HepG2 (cell line): Measurements from ENCODE around the gene TEAD1. TPM values are rescaled to one million over a fixed set of nuclear protein-coding genes. Genes with fewer than 3 reads are reported as not detected.

Experiments
- AGO1 ChIP-seq: fragments of 200-400 bp; formaldehyde crosslinking; IDR thresholded peaks from 2 replicates; pipeline ENCODE4 v1.6.1; 2017; ENCODE audit warnings: mild to moderate bottlenecking, low read depth, low read length, moderate library complexity; ENCODE audit not compliant: poor library complexity, severe bottlenecking
- ARID4A ChIP-seq: sonication (generic); formaldehyde crosslinking; IDR thresholded peaks from 2 replicates; pipeline ENCODE4 v1.5.0; 2020; ENCODE audit warnings: mild to moderate bottlenecking, missing genetic modification reagents, borderline replicate concordance
- DDIT3 ChIP-seq: sonication (generic); formaldehyde crosslinking; IDR thresholded peaks from 2 replicates; pipeline ENCODE4 v1.4.0; 2020; ENCODE audit warnings: mild to moderate bottlenecking, missing genetic modification reagents
- MLX ChIP-seq: IDR thresholded peaks from 2 replicates; pipeline ENCODE4 v1.6.1; 2016
- NFYC ChIP-seq: IDR thresholded peaks from 2 replicates; pipeline ENCODE4 v1.6.1; 2016; ENCODE audit warnings: missing genetic modification reagents, missing compliant biosample characterization
- PRPF4 ChIP-seq: fragments of 200-400 bp; formaldehyde crosslinking; IDR thresholded peaks from 2 replicates; pipeline ENCODE4 v1.6.1; 2016; ENCODE audit warnings: low read length, low read depth; ENCODE audit not compliant: poor library complexity, severe bottlenecking
- SAP130 ChIP-seq: IDR thresholded peaks from 2 replicates; pipeline ENCODE4 v1.6.1; 2016; ENCODE audit warnings: low read depth
- TEAD2 ChIP-seq: sonication (generic); formaldehyde crosslinking; IDR thresholded peaks from 2 replicates; pipeline ENCODE4 v1.9.0; 2021; ENCODE audit warnings: missing genetic modification reagents
- YEATS4 ChIP-seq: sonication (generic); formaldehyde crosslinking; IDR thresholded peaks from 2 replicates; pipeline ENCODE4 v1.4.0; 2020; ENCODE audit warnings: missing genetic modification reagents, borderline replicate concordance
- ZBTB38 ChIP-seq: sonication (generic); formaldehyde crosslinking; IDR thresholded peaks from 2 replicates; pipeline ENCODE4 v1.5.1; 2020; ENCODE audit warnings: mild to moderate bottlenecking, missing genetic modification reagents
- ZBTB7A ChIP-seq: sonication (generic); formaldehyde crosslinking; IDR thresholded peaks from 2 replicates; pipeline ENCODE4 v1.8.0; 2022; ENCODE audit warnings: mild to moderate bottlenecking, missing genetic modification reagents
- ZNF17 ChIP-seq: sonication (generic); formaldehyde crosslinking; IDR thresholded peaks from 2 replicates; pipeline ENCODE4 v1.5.0; 2020; ENCODE audit warnings: mild to moderate bottlenecking, missing genetic modification reagents
- ZNF260 ChIP-seq: sonication (generic); formaldehyde crosslinking; IDR thresholded peaks from 2 replicates; pipeline ENCODE4 v1.4.0; 2020; ENCODE audit warnings: missing genetic modification reagents, low read depth, mild to moderate bottlenecking, borderline replicate concordance
- ZNF709 ChIP-seq: sonication (generic); formaldehyde crosslinking; IDR thresholded peaks from 2 replicates; pipeline ENCODE4 v1.5.0; 2020; ENCODE audit warnings: mild to moderate bottlenecking, missing genetic modification reagents
- polyA plus RNA-seq, 8 experiments: library from polyadenylated mRNA; depleted of rRNA in 3 of 8; stranded (reverse) in 7 of 8; unstranded in 1 of 8; fragments of >200 nt; fragmentation: Illumina TruSeq in 4 of 8; extraction: Trizol in 4 of 8; gene quantifications; 2 replicates each; pipeline versions ENCODE4 v1.2.1 to v1.2.3, GENCODE V29; 2011 to 2016; ENCODE audit warnings: low read depth in 4 of 8, missing spikeins in 1 of 8, mixed read lengths in 1 of 8; ENCODE audit not compliant: insufficient read depth in 1 of 8
- total RNA-seq, 5 experiments: library from RNA; depleted of rRNA; stranded (reverse); fragments of >200 nt; fragmentation: Illumina TruSeq; extraction: Trizol; gene quantifications; 2 replicates each; pipeline ENCODE4 v1.2.3, GENCODE V29; 2016; ENCODE audit warnings: low read depth in 1 of 5
- TF ChIP-seq, protein P1 (sequence below): fragments of 450-650 bp; IDR thresholded peaks from 2 replicates; pipeline ENCODE4 v1.6.1; 2017
- TF ChIP-seq, protein P2 (sequence below): sonication (generic); formaldehyde crosslinking; IDR thresholded peaks from 2 replicates; pipeline ENCODE4 v1.5.0; 2020; ENCODE audit warnings: missing genetic modification reagents
- TF ChIP-seq, protein P3 (sequence below): sonication (generic); formaldehyde crosslinking; conservative IDR thresholded peaks from 2 replicates; pipeline ENCODE4 v1.4.0; 2020; ENCODE audit warnings: mild to moderate bottlenecking, missing genetic modification reagents, moderate library complexity

TEAD1 gene
- total and polyA plus RNA-seq, 2 of the 13 experiments (the other 11 are each of a cell fraction or from before 2014, with no cell fraction given) = 20.1 to 30.5 TPM

GRCh38 chr11:12673924-12674570 is at the start of gene TEAD1 (continued):
- TF ChIP-seq DDIT3 (CRISPR knock-in tag) (no peak), MLX (CRISPR knock-in tag) (no peak), AGO1 (no peak), NFYC (CRISPR knock-in tag) (no peak), ZBTB38 (CRISPR knock-in tag) (peak; percentile 86), ZNF260 (CRISPR knock-in tag) (no peak), SAP130 (peak; percentile 82), YEATS4 (CRISPR knock-in tag) (peak; percentile 81), ZBTB7A (CRISPR knock-in tag) (no peak), ARID4A (CRISPR knock-in tag) (peak; percentile 57; the same call in 1 of the 2 replicates), TEAD2 (CRISPR knock-in tag) (no peak), PRPF4 (no peak), ZNF709 (CRISPR knock-in tag) (no peak), ZNF17 (CRISPR knock-in tag) (no peak)
- TF ChIP-seq, protein P1, sequence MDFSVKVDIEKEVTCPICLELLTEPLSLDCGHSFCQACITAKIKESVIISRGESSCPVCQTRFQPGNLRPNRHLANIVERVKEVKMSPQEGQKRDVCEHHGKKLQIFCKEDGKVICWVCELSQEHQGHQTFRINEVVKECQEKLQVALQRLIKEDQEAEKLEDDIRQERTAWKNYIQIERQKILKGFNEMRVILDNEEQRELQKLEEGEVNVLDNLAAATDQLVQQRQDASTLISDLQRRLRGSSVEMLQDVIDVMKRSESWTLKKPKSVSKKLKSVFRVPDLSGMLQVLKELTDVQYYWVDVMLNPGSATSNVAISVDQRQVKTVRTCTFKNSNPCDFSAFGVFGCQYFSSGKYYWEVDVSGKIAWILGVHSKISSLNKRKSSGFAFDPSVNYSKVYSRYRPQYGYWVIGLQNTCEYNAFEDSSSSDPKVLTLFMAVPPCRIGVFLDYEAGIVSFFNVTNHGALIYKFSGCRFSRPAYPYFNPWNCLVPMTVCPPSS = no peak
- TF ChIP-seq, protein P2, sequence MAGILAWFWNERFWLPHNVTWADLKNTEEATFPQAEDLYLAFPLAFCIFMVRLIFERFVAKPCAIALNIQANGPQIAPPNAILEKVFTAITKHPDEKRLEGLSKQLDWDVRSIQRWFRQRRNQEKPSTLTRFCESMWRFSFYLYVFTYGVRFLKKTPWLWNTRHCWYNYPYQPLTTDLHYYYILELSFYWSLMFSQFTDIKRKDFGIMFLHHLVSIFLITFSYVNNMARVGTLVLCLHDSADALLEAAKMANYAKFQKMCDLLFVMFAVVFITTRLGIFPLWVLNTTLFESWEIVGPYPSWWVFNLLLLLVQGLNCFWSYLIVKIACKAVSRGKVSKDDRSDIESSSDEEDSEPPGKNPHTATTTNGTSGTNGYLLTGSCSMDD (CRISPR knock-in tag) = no peak
- TF ChIP-seq, protein P3, sequence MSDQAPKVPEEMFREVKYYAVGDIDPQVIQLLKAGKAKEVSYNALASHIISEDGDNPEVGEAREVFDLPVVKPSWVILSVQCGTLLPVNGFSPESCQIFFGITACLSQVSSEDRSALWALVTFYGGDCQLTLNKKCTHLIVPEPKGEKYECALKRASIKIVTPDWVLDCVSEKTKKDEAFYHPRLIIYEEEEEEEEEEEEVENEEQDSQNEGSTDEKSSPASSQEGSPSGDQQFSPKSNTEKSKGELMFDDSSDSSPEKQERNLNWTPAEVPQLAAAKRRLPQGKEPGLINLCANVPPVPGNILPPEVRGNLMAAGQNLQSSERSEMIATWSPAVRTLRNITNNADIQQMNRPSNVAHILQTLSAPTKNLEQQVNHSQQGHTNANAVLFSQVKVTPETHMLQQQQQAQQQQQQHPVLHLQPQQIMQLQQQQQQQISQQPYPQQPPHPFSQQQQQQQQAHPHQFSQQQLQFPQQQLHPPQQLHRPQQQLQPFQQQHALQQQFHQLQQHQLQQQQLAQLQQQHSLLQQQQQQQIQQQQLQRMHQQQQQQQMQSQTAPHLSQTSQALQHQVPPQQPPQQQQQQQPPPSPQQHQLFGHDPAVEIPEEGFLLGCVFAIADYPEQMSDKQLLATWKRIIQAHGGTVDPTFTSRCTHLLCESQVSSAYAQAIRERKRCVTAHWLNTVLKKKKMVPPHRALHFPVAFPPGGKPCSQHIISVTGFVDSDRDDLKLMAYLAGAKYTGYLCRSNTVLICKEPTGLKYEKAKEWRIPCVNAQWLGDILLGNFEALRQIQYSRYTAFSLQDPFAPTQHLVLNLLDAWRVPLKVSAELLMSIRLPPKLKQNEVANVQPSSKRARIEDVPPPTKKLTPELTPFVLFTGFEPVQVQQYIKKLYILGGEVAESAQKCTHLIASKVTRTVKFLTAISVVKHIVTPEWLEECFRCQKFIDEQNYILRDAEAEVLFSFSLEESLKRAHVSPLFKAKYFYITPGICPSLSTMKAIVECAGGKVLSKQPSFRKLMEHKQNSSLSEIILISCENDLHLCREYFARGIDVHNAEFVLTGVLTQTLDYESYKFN = no peak; the same call in 1 of the 2 replicates
